ENCODE measurements around the gene SDE2.
"Not testable (repeated sequence)": the region's sequence is repeated elsewhere in the genome, so short reads cannot be mapped to it uniquely, and the experiment has no call there.

Gene SDE2

GRCh38 chr1:225999227-225999911, at the start of gene SDE2:
Gene SDE2 (minus strand): TSS chr1:225999343. CDS start chr1:225999312, 31 bp downstream.
- DNase-seq (ENCODE audit: low read depth in 2 of 2) = peak; percentile 99

GRCh38 chr1:226048886-226049285, 49.7 kb upstream of the SDE2 start:
- no peak for DNase-seq (ENCODE audit: low read depth in 2 of 2)

- DNase-seq (ENCODE audit: low read depth in 2 of 2) = no peak
Measured at GRCh38 chr1:226047495-226047894, 48.4 kb upstream of the SDE2 start.

GRCh38 chr1:226046240-226046639, 47.1 kb upstream of the SDE2 start:
- no peak for DNase-seq (ENCODE audit: low read depth in 2 of 2)

GRCh38 chr1:226044514-226045101, 45.5 kb upstream of the SDE2 start:
- DNase-seq (ENCODE audit: low read depth in 2 of 2) = no peak

- DNase-seq (ENCODE audit: low read depth in 2 of 2) = no peak
Measured at GRCh38 chr1:226041419-226041818, 42.3 kb upstream of the SDE2 start.

- no peak for DNase-seq (ENCODE audit: low read depth in 2 of 2)
Measured at GRCh38 chr1:226038661-226039060, 39.5 kb upstream of the SDE2 start.

GRCh38 chr1:226035915-226036314, 36.8 kb upstream of the SDE2 start:
- DNase-seq (ENCODE audit: low read depth in 2 of 2) = no peak

- DNase-seq (ENCODE audit: low read depth in 2 of 2) = no peak
Measured at GRCh38 chr1:226034482-226034881, 35.3 kb upstream of the SDE2 start.

- DNase-seq (ENCODE audit: low read depth in 2 of 2) = no peak
Measured at GRCh38 chr1:226033991-226034390, 34.8 kb upstream of the SDE2 start.

- DNase-seq (ENCODE audit: low read depth in 2 of 2) = no peak
Measured at GRCh38 chr1:226033582-226033981, 34.4 kb upstream of the SDE2 start.

- DNase-seq (ENCODE audit: low read depth in 2 of 2) = no peak
Measured at GRCh38 chr1:226029568-226030225, 30.6 kb upstream of the SDE2 start.

- DNase-seq (ENCODE audit: low read depth in 2 of 2) = no peak
Measured at GRCh38 chr1:226029093-226029496, 30.0 kb upstream of the SDE2 start.

GRCh38 chr1:226027538-226028217, 28.5 kb upstream of the SDE2 start:
- no peak for DNase-seq (ENCODE audit: low read depth in 2 of 2)

GRCh38 chr1:226026833-226027232, 27.7 kb upstream of the SDE2 start:
- no peak for DNase-seq (ENCODE audit: low read depth in 2 of 2)

GRCh38 chr1:226023735-226024134, 24.6 kb upstream of the SDE2 start:
- no peak for DNase-seq (ENCODE audit: low read depth in 2 of 2)

- no peak for DNase-seq (ENCODE audit: low read depth in 2 of 2)
Measured at GRCh38 chr1:226021801-226022200, 22.7 kb upstream of the SDE2 start.

- no peak for DNase-seq (ENCODE audit: low read depth in 2 of 2)
Measured at GRCh38 chr1:226021401-226021800, 22.3 kb upstream of the SDE2 start.

- DNase-seq (ENCODE audit: low read depth in 2 of 2) = no peak
Measured at GRCh38 chr1:226019572-226019971, 20.4 kb upstream of the SDE2 start.

GRCh38 chr1:226017070-226017469, 17.9 kb upstream of the SDE2 start:
- no peak for DNase-seq (ENCODE audit: low read depth in 2 of 2)

GRCh38 chr1:226009650-226010044, 10.5 kb upstream of the SDE2 start:
- DNase-seq (ENCODE audit: low read depth in 2 of 2) = no peak

- not testable (repeated sequence) for DNase-seq (ENCODE audit: low read depth in 2 of 2)
Measured at GRCh38 chr1:226007126-226007892, 8.2 kb upstream of the SDE2 start.
